A549 (cell line): ENCODE measurements around the gene GNB1L.

Source experiments
- CTCF ChIP-seq: fragments of >200 bp; sonication (Bioruptor Twin); formaldehyde crosslinking; IDR thresholded peaks from 3 replicates; pipeline ENCODE4 v1.5.1; 2016
- JUNB ChIP-seq: fragments of >200 bp; sonication (Bioruptor Twin); formaldehyde crosslinking; IDR thresholded peaks from 2 replicates; pipeline ENCODE4 v1.6.1; 2016
- MAX ChIP-seq: IDR thresholded peaks from 2 replicates; pipeline ENCODE4 v1.6.1; 2012
- MYC ChIP-seq: IDR thresholded peaks from 2 replicates; pipeline ENCODE4 v1.6.1; 2012; ENCODE audit warnings: mild to moderate bottlenecking, inconsistent platforms, low read length, improper control_type of control experiment, borderline replicate concordance
- POLR2A ChIP-seq: IDR thresholded peaks from 2 replicates; pipeline ENCODE4 v1.6.1; 2012; ENCODE audit warnings: mild to moderate bottlenecking, low read length
- RAD21 ChIP-seq, 2 experiments: fragments of >200 bp in 1 of 2; sonication (Bioruptor Twin) in 1 of 2; formaldehyde crosslinking in 1 of 2; IDR thresholded peaks in 1 of 2; conservative IDR thresholded peaks in 1 of 2; 2 replicates in 1 of 2; 3 replicates in 1 of 2; pipeline ENCODE4 v1.6.1; 2012 to 2018; ENCODE audit warnings: inconsistent platforms in 1 of 2
- RFX5 ChIP-seq: fragments of 450-650 bp; IDR thresholded peaks from 2 replicates; pipeline ENCODE4 v1.7.1; 2014; ENCODE audit warnings: antibody characterized with exemption, mild to moderate bottlenecking, moderate library complexity
- USF2 ChIP-seq: fragments of 450-650 bp; IDR thresholded peaks from 2 replicates; pipeline ENCODE4 v1.6.1; 2014; ENCODE audit warnings: antibody characterized with exemption
- ZC3H11A ChIP-seq: fragments of 450-650 bp; IDR thresholded peaks from 2 replicates; pipeline ENCODE4 v1.6.1; 2014; ENCODE audit warnings: antibody characterized with exemption, mild to moderate bottlenecking
- ZFP36 ChIP-seq: fragments of 450-650 bp; IDR thresholded peaks from 2 replicates; pipeline ENCODE4 v1.6.1; 2014; ENCODE audit warnings: borderline replicate concordance; ENCODE audit not compliant: partially characterized antibody
- ZNF302 ChIP-seq: fragments of 250-450 bp; sonication (Bioruptor Pico); IDR thresholded peaks from 2 replicates; pipeline ENCODE4 v1.9.0; 2021; ENCODE audit warnings: inconsistent platforms, mild to moderate bottlenecking, moderate library complexity

- no peak for TF ChIP-seq CTCF
- no peak for TF ChIP-seq RFX5
- TF ChIP-seq USF2, result no peak
- no peak for TF ChIP-seq ZFP36
- TF ChIP-seq POLR2A, result no peak
- no peak for TF ChIP-seq JUNB
- TF ChIP-seq MAX, result no peak
- TF ChIP-seq MYC, result no peak
- no peak for TF ChIP-seq ZC3H11A
- TF ChIP-seq ZNF302 (CRISPR knock-in tag), result no peak
- TF ChIP-seq RAD21 (conservative IDR thresholded peaks at IDR 0.05 in 1 of 2, IDR thresholded peaks at IDR 0.05 in 1 of 2), result no peak
Measured at GRCh38 chr22:19755722-19756287, 98.9 kb downstream of the GNB1L start.
